SK-N-SH (cell line): ENCODE results near the gene GTF3C1. TPM values are rescaled to one million over a fixed set of nuclear protein-coding genes. Genes with fewer than 3 reads are reported as not detected.

ENCODE experiments used
- CTCF ChIA-PET: fragments of 300-600, 350-600 bp; formaldehyde crosslinking; extraction: SDS; loops from one replicate; lab custom pipeline; 2021; lab: Yijun Ruan, JAX
- POLR2A ChIA-PET: fragments of 350-600 bp; sonication (Branson Sonifier 250); formaldehyde crosslinking; extraction: SDS; loops from one replicate; lab custom pipeline; 2020; ENCODE audit warnings: antibody characterized with exemption, inconsistent platforms; lab: Yijun Ruan, JAX
- DNase-seq: peaks from one replicate; pipeline ENCODE4 v3.0.0; 2012
- H2AFZ ChIP-seq: fragments of 200-600 bp; sonication (generic); 2 replicates; pipeline ENCODE4 v1.8.1; 2016; ENCODE audit warnings: antibody characterized with exemption, mild to moderate bottlenecking, low read depth
- H3F3A ChIP-seq: fragments of 200-600 bp; sonication (generic); replicated peaks from 2 replicates; pipeline ENCODE3; 2016; ENCODE audit warnings: antibody characterized with exemption, mild to moderate bottlenecking; ENCODE audit not compliant: insufficient read depth
- H3K27ac ChIP-seq, 2 experiments: fragments of 200-500 bp in 1 of 2; fragments of 200-600 bp in 1 of 2; sonication (Bioruptor generic) in 1 of 2; sonication (generic), shearing (Covaris generic) in 1 of 2; 2 replicates each; pipeline versions ENCODE4 v1.5.1 to v1.6.1; 2014 to 2016; ENCODE audit warnings: low read depth in 2 of 2, inconsistent platforms in 1 of 2, low read length in 1 of 2, mild to moderate bottlenecking in 1 of 2, mixed read lengths in 1 of 2
- H3K27me3 ChIP-seq: fragments of 200-600 bp; sonication (generic), shearing (Covaris generic); 2 replicates; pipeline ENCODE4 v1.6.1; 2016; ENCODE audit warnings: mixed run types; ENCODE audit not compliant: insufficient read depth
- H3K36me3 ChIP-seq, 2 experiments: fragments of 200-500 bp in 1 of 2; fragments of 200-600 bp in 1 of 2; sonication (Bioruptor generic) in 1 of 2; sonication (generic) in 1 of 2; replicated peaks in 1 of 2; 2 replicates each; pipeline versions ENCODE3 to v1.5.1; 2014 to 2016; ENCODE audit warnings: low read length in 1 of 2, mild to moderate bottlenecking in 1 of 2; ENCODE audit not compliant: insufficient read depth in 2 of 2, control insufficient read depth in 1 of 2
- H3K4me1 ChIP-seq, 2 experiments: fragments of 200-500 bp in 1 of 2; fragments of 200-600 bp in 1 of 2; sonication (Bioruptor generic) in 1 of 2; sonication (generic), shearing (Covaris generic) in 1 of 2; 2 replicates each; pipeline versions ENCODE4 v1.5.1 to v1.6.1; 2014 to 2016; ENCODE audit warnings: low read depth in 1 of 2, low read length in 1 of 2, mixed run types in 1 of 2; ENCODE audit not compliant: insufficient read depth in 2 of 2, control insufficient read depth in 1 of 2
- H3K4me2 ChIP-seq: fragments of 200-600 bp; sonication (generic), shearing (Covaris generic); 2 replicates; pipeline ENCODE4 v1.6.1; 2017; ENCODE audit warnings: mixed run types
- H3K4me3 ChIP-seq, 2 experiments: fragments of 200-500 bp in 1 of 2; fragments of 200-600 bp in 1 of 2; sonication (Bioruptor generic) in 1 of 2; sonication (generic), shearing (Covaris generic) in 1 of 2; 2 replicates each; pipeline versions ENCODE4 v1.5.1 to v1.8.1; 2014 to 2016; ENCODE audit warnings: low read depth in 2 of 2, inconsistent platforms in 1 of 2, low read length in 1 of 2, mild to moderate bottlenecking in 1 of 2, mixed read lengths in 1 of 2, moderate library complexity in 1 of 2
- H3K79me2 ChIP-seq: fragments of 200-600 bp; sonication (generic); 2 replicates; pipeline ENCODE4 v1.8.1; 2017; ENCODE audit warnings: mild to moderate bottlenecking; ENCODE audit not compliant: insufficient read depth
- H3K9ac ChIP-seq: fragments of 200-600 bp; sonication (generic); 2 replicates; pipeline ENCODE4 v1.6.1; 2017; ENCODE audit warnings: mixed run types
- H3K9me2 ChIP-seq: fragments of 200-600 bp; sonication (generic); 2 replicates; pipeline ENCODE4 v1.6.1; 2017; ENCODE audit warnings: mixed run types
- H3K9me3 ChIP-seq: fragments of 200-600 bp; sonication (generic); 2 replicates; pipeline ENCODE4 v1.6.1; 2017; ENCODE audit warnings: mixed run types, mild to moderate bottlenecking, moderate library complexity
- H4K20me1 ChIP-seq: fragments of 200-600 bp; sonication (generic); 2 replicates; pipeline ENCODE4 v1.6.1; 2017; ENCODE audit warnings: mild to moderate bottlenecking, mixed run types; ENCODE audit not compliant: insufficient read depth
- CHD2 ChIP-seq: fragments of 150-350 bp; IDR thresholded peaks from 2 replicates; pipeline ENCODE4 v1.6.1; 2018; ENCODE audit warnings: low read length; ENCODE audit not compliant: partially characterized antibody
- EP300 ChIP-seq, 2 experiments: IDR thresholded peaks; 2 replicates each; pipeline versions ENCODE4 v1.4.0 to v1.6.1; 2012; ENCODE audit warnings: borderline replicate concordance in 1 of 2, low read depth in 1 of 2, low read length in 1 of 2
- FOSL2 ChIP-seq: IDR thresholded peaks from 2 replicates; pipeline ENCODE4 v1.4.0; 2012; ENCODE audit warnings: low read depth, mild to moderate bottlenecking, moderate library complexity, borderline replicate concordance
- GABPA ChIP-seq: IDR thresholded peaks from 2 replicates; pipeline ENCODE4 v1.4.0; 2012; ENCODE audit warnings: low read depth, mild to moderate bottlenecking
- MAX ChIP-seq: IDR thresholded peaks from 2 replicates; pipeline ENCODE4 v1.4.0; 2012; ENCODE audit warnings: low read depth
- NRF1 ChIP-seq: IDR thresholded peaks from 2 replicates; pipeline ENCODE4 v1.6.1; 2012; ENCODE audit warnings: low read depth, mild to moderate bottlenecking, low read length
- RCOR1 ChIP-seq: fragments of 150-350 bp; IDR thresholded peaks from 2 replicates; pipeline ENCODE4 v1.6.1; 2017; ENCODE audit warnings: antibody characterized with exemption, low read length
- RXRA ChIP-seq: IDR thresholded peaks from 2 replicates; pipeline ENCODE4 v1.4.0; 2012; ENCODE audit warnings: low read depth, mild to moderate bottlenecking, borderline replicate concordance
- TCF12 ChIP-seq: IDR thresholded peaks from 2 replicates; pipeline ENCODE4 v1.4.0; 2012
- WGBS: methylation state at CpG from one replicate; pipeline ENCODE4 v1.1.6; 2017; ENCODE audit warnings: low lambda C conversion rate; 5-methylcytosine and 5-hydroxymethylcytosine counted together
- polyA plus RNA-seq, 3 experiments: library from polyadenylated mRNA; depleted of rRNA; stranded (reverse); fragments of >200 nt; gene quantifications; 2 replicates each; pipeline ENCODE4 v1.2.3, GENCODE V29; 2012
- TF ChIP-seq, protein P1 (sequence below): IDR thresholded peaks from 2 replicates; pipeline ENCODE4 v1.4.0; 2012; ENCODE audit warnings: low read depth, borderline replicate concordance
- TF ChIP-seq, protein P2 (sequence below): fragments of 200-600 bp; sonication (generic); IDR thresholded peaks from 2 replicates; pipeline ENCODE4 v1.6.1; 2017; ENCODE audit warnings: antibody characterized with exemption, mild to moderate bottlenecking, moderate library complexity

GTF3C1 gene
- polyA plus RNA-seq, 1 of the 3 experiments (the other 2 are of a cell fraction): 47.2 TPM

- H2AFZ ChIP-seq: no peak overlapping the region
- no peaks in the 10 kb centered on the region for H4K20me1 ChIP-seq
- no peak overlapping the region for H3K4me3 ChIP-seq
- WGBS: 96% methylated on average over 19 of the region's 19 CpGs
- H3K4me2 ChIP-seq: no peak overlapping the region
- H3K79me2 ChIP-seq: no peaks in the 10 kb centered on the region
- POLR2A ChIA-PET: no interaction called here
- H3F3A ChIP-seq: peaks cover 11% of the 10 kb centered on the region
- H3K4me1 ChIP-seq: peaks cover 0 to 22% of the 10 kb centered on the region in 2 experiments; a peak in 2 of 4 replicates
- no peaks in the 10 kb centered on the region for H3K9me3 ChIP-seq
- H3K9ac ChIP-seq: no peak overlapping the region
- TF ChIP-seq CHD2 (no peak), GABPA (no peak), NRF1 (no peak), RCOR1 (no peak), EP300 (IDR thresholded peaks at IDR 0.05; ENCODE audit: borderline replicate concordance in 1 of 2, low read depth in 1 of 2, low read length in 1 of 2) (no peak)
- TF ChIP-seq, protein P1, sequence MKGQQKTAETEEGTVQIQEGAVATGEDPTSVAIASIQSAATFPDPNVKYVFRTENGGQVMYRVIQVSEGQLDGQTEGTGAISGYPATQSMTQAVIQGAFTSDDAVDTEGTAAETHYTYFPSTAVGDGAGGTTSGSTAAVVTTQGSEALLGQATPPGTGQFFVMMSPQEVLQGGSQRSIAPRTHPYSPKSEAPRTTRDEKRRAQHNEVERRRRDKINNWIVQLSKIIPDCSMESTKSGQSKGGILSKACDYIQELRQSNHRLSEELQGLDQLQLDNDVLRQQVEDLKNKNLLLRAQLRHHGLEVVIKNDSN: no peak
- TF ChIP-seq, all 33 proteins: peak for 0
- Histone ChIP-seq H3K9me2 (no peaks in the 10 kb centered on the region), H3K27me3 (no peaks in the 10 kb centered on the region), H3K36me3 (peaks cover 48 to 77% of the 10 kb centered on the region in 2 experiments), H3K27ac (no peak overlapping the region)
- DNase-seq: no peak
- CTCF ChIA-PET: no interaction called here
These were observed 78.1 kb downstream of the GTF3C1 start for GRCh38 chr16:27471661-27472060.

DNA sequence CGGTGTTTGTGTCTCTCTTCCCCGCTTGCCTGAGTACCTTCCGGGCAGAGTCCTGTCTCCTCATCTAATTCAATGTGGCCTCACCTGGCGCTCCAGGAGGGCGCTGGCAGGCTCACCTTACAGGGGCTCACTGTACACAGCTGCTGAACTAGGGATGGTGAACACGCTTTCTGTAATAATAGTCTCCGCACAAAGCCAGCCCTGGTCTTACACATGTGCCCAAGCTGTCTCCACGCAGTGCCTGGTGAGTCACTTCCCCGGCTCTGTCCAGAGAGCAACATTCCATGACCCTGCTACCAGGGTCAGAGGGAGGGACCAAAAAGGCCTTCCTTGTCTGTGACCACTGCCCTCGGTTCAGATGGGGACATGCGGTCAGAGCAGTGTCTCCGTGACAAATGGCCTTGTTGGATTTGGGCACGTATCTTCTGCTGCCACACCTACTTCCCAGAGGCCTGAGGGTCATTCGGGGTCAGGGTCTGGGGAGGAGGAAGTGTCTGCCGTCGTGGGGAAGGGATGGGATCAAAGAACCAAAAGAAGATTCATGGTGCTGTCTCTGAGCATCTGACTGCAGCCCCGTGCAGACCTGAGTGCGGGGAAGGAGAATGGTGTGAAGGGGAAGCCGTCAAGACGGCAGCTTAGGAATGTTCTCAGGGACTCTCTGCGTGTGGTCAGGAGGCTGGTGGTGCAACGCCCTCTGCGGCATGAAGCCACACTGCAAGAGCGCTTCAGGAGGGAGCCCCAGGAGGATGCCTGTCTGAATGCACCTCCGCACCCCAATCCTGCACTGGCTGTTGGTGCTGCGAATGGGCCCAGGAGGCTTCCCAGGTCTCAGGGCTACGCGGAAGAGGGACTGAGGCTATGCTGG, 78.9 kb downstream of the GTF3C1 start:
- Histone ChIP-seq H2AFZ (no peak overlapping the region), H3K4me1 (peaks cover 0 to 13% of the 10 kb centered on the region in 2 experiments; a peak in 2 of 4 replicates), H3K36me3 (peaks cover 57 to 77% of the 10 kb centered on the region in 2 experiments), H3K27me3 (no peaks in the 10 kb centered on the region), H3K4me2 (peak overlapping the region; percentile 43; the same call in 1 of the 2 replicates), H3K9me2 (no peaks in the 10 kb centered on the region), H3K4me3 (no peak overlapping the region), H3K9me3 (no peaks in the 10 kb centered on the region), H3K79me2 (no peaks in the 10 kb centered on the region), H3K9ac (no peak overlapping the region), H3K27ac (peak overlapping the region in 1 of 2 experiments; percentile 46; a peak in 2 of 4 replicates), H4K20me1 (no peaks in the 10 kb centered on the region), H3F3A (peaks cover 2% of the 10 kb centered on the region)
- CTCF ChIA-PET: interaction anchor here (1.3 to 2.0 kb wide), 2 partner anchors 14 to 103 kb away, joined by 3 to 5 read pairs; no protein-coding TSS in a partner anchor
- WGBS: 91% methylated on average over 26 of the region's 28 CpGs
- DNase-seq: no peak
- TF ChIP-seq TCF12 (peak; percentile 47), MAX (peak; percentile 54; the same call in 1 of the 2 replicates), FOSL2 (peak; percentile 60; the same call in 1 of the 2 replicates), GABPA (no peak), RXRA (peak; percentile 77; the same call in 1 of the 2 replicates)
- TF ChIP-seq, protein P2, sequence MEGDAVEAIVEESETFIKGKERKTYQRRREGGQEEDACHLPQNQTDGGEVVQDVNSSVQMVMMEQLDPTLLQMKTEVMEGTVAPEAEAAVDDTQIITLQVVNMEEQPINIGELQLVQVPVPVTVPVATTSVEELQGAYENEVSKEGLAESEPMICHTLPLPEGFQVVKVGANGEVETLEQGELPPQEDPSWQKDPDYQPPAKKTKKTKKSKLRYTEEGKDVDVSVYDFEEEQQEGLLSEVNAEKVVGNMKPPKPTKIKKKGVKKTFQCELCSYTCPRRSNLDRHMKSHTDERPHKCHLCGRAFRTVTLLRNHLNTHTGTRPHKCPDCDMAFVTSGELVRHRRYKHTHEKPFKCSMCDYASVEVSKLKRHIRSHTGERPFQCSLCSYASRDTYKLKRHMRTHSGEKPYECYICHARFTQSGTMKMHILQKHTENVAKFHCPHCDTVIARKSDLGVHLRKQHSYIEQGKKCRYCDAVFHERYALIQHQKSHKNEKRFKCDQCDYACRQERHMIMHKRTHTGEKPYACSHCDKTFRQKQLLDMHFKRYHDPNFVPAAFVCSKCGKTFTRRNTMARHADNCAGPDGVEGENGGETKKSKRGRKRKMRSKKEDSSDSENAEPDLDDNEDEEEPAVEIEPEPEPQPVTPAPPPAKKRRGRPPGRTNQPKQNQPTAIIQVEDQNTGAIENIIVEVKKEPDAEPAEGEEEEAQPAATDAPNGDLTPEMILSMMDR: no peak
- POLR2A ChIA-PET: no interaction called here
